HG02885 (cell line): Measurements from ENCODE around the gene TRIM74.
"Not testable (repeated sequence)": the region's sequence is repeated elsewhere in the genome, so short reads cannot be mapped to it uniquely, and the experiment has no call there.

Experiments
- ATAC-seq: cut with Tn5 transposase; IDR thresholded peaks from one replicate; pipeline ENCODE4 v1.9.1; 2021; ENCODE audit warnings: mild to moderate bottlenecking; ENCODE audit not compliant: unreplicated experiment, poor library complexity

Gene TRIM74

DNA sequence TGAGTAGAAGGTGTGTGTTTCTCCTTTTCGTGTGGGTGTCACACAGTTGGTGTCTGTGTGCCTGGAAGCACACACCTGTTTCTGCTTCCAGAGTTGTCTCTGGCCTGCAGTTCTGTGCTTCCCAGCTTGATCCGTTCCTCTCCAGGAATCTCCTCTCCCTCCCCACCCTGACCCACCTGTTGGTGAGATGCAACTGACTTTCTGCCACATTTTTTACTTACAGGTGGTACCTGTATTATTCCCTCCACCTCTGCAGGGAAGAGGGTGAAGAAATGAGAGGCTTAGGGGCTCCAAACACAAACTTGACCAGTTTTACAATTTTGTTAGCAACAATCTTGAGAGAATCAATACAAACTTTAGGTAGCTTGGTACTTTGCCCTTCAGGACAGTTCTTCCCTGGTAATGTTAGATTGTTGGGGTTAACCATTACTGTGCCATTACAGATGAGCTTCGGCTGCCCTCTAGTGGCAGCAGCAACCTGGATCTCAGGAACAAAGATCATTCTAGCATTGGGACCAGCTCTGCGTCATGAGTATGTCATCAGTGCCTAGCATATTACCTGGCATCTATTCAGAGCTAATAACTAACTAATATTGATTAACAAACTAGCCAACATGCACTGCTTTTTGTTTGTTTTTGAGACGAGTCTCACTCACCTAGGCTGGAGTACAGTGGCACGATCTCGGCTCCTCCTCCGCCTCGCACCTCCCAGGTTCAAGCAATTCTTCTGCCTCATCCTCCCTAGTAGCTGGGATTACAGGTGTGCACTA is 54.3 kb downstream of the TRIM74 start:
- ATAC-seq = peak; percentile 71

- not testable (repeated sequence) for ATAC-seq
These were observed 55.5 kb downstream of the TRIM74 start for GRCh38 chr7:72913750-72914149.

DNA sequence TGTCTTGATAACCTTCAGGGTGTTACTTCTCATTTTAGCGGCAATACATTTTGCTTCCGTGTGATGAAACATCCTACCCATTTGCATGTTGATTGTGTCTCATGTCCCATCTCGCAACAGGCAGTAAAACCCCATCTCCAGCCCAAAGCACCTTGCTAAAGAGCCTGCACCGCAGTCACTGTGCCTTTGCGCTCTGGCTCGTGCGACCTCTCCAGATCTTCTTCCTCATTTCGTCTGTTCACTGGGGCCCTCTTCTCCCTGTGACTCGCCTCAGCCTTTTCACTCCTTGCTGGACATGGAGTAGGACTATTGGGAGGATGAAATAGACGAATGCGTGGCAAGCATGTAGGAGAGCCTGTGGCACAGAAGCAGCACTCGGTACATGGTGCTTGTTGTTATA is 57.9 kb downstream of the TRIM74 start:
- not testable (repeated sequence) for ATAC-seq
